Inferior parietal cortex (tissue), 1 donor: ENCODE measurements around the gene C5orf58.
A peak's percentile ranks its signal among the peaks of the same experiment; 100 is the strongest.

Experiments
- DNase-seq: peaks from one replicate; pipeline ENCODE4 v3.0.0-alpha.2; 2016; ENCODE audit errors: extremely low spot score

Gene C5orf58

DNA sequence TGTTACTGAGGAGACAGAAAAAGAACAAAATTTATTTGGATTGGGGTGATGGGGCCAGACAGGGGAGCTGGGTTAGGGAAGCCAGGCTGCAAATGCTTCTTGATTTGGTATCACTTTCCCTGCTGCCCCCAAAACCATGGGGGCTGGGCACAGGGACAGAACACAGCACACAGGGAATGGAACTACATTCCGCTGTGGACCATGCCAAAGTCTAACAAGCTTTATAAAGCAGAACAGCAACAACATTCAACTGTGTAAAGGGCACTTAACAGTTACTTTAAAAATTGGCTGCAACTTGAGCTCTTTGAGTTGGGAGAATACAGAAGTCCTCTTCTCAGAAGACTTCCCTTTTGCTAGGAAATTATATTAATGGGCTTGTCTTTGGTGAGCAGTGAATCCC, 23.8 kb downstream of the C5orf58 start:
- DNase-seq, result no peak

DNA sequence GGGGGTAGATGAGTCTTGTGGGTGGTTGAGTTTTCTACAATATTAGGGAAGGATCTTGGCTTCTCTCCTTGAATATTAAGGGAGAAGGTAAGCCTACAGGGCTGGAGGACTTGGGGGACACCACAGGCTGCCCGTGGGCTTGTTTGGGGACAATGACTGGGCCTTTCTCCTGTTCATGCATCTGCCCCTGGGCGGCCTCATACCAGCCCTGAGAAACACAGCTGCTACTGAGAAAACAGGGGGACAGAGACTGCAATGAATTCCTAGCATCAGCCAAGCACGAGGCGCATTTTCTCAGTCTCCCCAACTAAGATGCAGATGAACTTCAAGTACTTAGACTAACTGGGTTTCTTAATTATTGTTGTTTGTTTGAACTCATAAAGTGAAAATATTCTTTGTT, 24.6 kb downstream of the C5orf58 start:
- no peak for DNase-seq

DNA sequence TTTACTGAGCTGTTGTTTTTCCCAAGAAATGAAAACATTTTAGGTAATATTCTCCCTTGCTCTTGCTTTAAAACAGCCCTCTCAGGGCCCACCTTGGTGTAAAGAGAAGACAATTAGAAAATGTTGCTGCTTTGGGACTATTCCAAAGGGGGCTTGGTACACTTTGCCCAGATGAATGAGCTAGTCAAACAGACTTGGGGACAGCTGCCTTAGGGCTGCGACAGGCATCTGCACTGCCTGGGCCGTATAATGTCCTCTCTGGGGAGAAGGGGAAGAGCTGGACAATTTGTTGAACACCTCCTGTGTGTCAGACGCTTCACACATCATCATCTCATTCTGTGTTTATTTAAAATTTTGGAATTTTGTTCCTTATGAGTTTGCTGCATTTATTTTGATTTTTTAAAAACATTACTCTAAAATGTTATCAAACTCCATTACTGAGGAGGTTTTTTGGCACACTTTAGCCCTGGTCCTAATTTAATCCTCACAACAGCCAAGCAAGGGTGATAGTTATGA, 28.8 kb downstream of the C5orf58 start:
- no peak for DNase-seq

DNA sequence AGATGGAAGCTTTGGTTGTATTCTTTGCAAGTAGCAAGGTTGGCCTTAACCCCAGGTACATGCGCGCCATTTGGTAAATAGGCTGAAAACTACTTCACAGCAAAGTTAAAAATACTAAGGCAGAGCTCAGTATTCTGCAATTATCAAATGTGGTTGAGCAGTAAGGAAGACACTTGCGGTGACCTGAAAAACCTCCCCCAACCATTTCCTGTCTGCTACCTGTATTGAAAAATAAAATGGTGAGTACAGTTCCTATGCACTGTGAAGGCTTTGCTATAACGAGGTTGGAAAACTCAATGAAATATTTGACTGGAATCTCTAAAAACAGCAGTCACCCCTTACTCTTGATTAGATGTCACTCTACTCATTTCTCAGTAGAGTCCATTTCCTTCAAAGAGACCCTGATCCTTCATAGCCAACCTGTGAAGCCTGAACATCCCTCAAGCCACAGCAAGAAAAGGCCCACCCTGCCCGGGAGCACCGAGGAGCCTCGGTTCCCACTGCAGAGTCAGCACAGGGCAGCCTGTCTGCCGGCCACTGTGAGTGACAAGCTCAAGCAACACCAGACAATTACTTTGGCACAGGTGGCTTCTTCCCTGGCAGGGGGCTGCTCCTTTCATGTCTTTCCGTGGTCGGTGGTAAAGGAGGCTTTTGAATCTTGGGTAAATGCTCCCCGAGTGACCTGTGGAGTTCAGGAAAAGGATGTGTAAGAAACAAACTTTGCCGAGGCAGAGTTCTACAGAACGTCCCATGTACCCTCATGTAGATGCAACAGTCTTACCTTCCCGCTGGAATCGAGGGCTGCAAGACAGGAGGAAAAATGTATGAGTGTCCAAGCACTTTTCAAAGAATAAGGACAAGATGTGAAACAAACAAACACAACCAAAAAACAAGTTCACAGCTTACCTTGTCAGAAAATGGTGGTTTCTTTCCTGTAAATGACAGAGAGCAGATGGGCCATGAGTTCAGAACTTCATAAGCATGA, 29.6 kb downstream of the C5orf58 start:
- DNase-seq, result no peak

DNA sequence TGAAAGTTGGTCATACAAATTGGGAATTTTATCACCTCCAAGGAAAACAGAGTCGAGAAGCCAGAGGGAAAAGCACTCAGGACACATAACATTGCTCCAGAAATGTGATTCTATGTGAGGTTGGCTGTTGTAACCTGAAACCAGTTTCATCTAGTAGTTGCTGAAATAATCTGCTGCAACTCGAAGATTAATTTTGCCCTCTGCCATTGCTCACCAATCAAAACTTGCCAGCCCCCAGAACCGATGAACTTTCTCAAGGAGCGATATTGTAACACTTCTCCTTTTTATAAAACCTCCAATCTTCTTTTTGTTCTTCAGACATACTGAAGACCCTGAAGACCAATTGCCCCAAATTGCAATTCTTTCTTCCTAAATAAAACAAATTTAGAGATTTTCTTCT, 31.1 kb downstream of the C5orf58 start:
- DNase-seq, result no peak

DNA sequence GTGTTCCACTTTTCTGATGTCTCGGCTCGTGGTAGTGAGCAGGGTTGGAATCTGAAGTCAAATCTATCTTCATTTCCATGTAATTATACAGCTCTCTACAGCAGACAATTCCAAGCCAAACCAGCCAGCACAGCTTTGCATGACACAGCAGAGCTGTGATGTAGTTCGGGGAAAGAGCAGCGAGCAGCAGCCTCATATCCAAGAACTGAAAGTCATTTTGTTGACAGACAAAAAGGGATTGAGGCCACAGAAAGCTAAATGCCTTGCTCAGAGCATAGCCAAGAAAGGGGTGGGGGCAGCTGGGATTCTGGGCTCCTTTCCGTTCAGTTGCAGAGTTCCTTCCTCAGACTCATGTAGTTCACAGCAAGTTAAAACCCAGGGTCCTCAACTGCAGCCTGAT, 32.7 kb downstream of the C5orf58 start:
- peak; percentile 84 for DNase-seq

DNA sequence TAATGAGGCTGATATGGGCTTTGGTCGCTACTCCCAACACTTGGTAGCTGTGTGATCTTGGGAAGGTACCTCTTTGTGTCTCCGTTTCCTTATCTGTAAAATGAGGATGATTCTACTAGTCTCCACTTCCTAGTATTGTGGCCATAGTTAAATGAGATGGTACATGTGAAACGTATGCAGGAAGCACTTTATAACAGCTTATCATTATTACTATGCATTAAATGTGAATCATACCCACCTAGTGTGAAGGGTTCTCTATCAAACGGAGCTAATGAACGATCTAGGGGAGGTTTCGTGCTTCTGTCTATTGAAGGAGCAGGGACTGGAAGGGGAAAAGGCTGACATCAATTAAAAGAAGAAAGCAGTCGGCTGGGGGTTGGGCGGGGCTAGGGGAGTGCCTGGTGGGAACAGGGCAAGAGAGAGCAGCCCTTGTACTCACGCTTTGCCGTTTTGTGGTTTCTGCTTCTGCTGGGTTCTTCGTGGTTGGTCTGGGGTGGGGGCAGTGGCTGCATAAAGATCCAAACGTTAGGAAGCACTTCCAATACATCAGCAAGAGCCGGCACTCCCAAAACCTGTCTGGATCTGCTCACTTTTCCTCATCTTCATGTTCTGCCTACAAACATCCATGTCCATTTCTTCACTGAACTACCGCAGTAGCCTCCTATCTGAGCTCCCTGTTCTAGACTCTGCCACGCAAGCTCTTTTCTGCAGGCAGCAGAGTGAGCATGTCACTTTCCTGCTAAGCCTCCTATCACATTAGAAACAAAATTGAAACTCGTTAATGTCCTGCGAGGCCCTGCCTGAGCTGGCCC, 34.0 kb downstream of the C5orf58 start:
- DNase-seq, result no peak

DNA sequence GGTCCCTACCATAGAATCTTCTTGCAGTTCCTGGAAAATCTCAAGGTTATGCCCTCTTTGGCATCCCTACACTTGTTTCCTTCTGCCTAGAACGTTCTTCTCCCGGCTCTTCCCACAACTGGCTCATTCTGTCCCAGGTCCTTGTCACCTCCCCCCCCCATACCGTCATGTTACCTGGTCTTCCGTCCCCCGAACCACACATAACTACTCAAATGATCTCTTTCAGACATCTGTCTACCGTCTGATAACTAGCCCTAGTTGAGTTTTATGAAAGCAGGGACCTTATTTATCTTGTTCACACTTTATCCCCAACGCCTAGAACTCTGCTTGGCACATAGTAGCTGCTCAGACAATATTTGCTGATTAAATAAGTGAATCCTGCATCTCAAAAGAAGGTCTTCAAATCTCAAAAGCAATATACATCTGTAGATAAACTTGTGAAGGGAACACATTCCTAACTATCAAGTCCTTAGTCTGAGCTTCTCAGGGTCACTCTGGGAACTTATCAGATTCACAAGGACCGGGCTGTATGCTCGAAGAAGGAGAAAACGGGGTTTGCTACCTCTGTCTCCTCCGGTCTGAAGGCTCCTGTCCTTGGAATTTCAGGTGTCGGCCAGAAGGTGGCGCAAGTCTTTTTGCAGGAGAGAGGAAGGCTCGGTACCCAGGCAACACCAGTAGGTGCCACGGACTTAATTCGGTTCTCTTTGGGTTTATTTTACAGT, 34.8 kb downstream of the C5orf58 start:
- peak; percentile 89 for DNase-seq

DNA sequence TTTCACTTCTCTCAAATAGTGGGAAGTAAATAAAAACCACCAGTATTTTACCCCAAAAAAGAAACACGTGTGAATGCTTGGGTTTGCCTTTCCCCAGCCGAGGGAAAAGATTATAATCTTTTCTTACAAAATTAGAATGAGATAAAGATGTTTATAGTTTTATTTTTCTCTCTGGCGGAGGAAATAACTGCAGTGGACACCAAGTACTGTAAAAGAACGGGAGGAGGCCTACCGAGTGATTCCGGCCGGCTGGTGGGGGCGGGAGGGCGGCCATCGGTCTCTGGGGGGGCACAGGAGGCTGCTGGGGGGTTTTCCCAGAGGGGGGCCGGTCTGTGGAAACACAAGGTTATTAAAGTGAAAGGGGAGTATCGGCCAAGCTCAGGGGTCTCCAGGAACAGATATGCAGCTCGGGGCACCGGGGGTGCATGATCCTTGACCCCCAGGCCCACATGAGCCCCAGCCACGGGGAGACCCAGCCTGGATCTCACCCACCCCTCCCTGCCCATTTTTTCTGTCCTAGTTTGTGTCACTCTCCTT, 35.4 kb downstream of the C5orf58 start:
- no peak for DNase-seq

DNA sequence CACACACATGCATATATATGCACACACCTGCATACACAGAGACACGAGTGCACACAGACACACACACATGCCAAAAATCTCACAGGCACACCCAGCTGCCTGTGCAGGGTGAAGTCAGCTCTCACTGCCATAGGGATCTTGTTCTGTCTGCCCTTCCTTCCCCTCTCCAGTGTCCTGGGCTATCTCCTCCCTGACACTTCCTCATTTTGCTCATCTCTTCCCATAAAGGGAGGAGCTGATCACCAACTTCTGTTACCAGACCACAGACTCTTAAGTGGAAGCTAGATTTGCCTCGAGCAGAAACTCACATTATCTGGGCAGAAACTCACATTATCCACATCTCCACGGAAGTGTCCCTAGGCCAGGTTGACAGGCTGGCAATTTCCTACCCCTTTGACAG, 36.1 kb downstream of the C5orf58 start:
- peak; percentile 40 for DNase-seq

DNA sequence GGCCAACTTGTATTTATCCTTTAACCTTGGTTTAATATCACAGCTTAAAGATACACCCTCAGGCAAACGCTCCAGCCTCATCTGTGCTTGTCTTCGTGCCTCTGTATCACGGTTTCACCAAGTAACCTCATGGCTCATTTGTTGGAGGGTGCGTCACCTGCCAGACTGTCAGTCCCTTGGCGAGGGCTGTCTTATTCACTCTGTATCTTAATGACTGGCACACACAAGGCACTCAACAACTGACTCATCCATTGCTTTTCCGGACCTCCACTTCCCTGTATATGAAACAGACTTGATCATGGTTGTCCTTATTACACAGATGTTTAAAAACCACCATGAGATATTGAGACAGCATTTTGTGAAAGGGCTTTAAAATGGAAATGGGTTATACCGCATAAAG, 36.8 kb downstream of the C5orf58 start:
- no peak for DNase-seq

DNA sequence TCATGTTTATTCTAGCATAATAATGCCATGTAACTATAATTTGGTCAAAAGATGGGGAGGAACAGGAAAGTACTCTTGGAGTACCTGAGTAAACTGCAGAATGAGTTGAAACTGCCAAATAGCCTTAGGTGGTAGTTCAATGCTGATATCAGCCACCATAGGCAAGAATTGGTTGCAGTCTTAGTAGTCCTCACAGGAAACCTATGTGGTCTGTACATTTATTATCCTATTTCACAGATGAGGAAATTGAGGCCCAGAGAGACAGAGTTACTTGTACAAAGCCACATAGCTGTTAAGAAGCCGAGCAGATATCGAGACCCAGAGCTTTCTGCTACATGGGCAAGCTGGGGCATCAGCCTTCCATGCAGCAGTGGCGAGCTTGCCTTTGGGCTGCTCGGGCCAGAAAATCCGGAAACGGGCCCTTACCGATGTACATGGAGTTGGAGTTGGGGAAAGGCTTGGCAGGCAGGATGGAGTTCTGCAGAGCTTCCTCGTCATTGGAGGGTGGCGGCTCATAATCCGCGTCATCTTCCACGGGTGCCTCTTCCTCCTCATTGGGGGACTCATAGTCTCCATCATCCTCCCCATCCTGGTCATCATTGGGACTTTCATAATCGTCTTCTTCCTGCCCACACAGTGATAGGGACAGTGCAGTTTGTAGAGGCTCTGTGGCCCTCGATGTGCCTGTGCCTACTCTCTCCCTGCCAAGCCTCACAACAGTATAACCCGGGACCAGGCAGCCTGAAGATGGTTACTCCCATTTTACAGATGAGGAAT, 37.7 kb downstream of the C5orf58 start:
- DNase-seq, result no peak

DNA sequence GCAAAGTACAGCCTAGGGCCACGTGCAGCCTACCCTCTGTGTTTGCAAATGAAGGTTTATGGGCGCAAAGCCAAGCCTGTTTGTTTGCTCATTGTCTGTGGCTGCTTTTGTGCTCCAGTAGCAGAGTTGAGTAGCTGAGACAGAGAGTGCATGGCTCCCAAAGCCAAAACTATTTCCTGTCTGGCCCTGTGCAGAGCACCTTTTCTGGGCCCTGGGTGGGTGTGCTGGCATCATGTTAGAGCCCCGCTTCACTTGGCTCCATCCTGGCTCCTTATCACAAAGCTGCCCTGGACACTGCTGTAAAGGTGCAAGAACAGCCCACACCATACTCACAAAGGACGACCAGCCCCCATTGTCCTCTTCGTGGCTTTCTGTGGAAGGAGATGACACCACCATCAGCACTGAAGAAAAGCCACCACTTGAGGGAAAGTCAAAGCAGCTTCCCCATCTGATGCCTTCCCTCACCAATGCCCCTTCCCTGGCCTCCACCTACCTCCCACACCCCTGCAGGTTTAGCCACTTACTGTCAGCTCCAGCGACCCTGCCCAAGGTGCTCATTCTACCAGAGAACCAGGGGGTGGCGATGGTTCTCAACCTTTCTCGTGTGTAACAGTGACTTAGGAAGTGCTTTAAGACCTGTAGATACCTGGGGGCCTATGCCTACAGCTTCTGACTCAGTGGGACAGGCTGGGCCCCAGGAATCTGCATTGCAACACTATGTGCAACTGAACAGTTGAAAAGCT, 41.4 kb downstream of the C5orf58 start:
- DNase-seq, result peak; percentile 27

DNA sequence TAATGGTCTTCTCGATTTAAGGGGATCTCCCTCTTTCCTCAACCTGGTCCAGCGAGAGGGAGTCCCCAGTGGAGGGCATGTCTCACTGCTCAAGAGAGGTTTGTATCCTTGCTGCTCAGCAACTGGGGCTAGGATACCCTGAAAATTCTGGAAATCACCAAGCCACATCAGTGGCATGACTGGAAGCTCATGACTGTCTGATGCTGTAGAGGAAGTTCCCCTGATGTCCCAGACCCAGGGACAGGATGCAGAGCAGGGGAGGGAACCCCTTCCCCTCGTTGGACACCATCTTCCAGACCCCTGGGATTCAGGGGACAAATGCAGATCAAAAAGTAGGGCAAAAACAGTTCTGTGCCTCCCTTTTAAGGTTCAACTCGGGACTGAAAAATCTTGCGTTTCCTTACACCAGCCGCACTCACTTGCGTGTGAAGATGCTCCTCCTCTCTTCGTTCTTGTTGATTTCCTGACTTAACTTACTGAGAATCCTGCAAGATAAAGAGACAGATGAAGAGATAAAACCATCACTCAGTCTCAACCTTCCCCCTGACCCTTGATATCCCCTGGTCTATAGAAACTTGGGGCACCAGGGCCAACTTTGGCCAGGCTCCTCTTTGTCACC, 42.7 kb downstream of the C5orf58 start:
- no peak for DNase-seq

DNA sequence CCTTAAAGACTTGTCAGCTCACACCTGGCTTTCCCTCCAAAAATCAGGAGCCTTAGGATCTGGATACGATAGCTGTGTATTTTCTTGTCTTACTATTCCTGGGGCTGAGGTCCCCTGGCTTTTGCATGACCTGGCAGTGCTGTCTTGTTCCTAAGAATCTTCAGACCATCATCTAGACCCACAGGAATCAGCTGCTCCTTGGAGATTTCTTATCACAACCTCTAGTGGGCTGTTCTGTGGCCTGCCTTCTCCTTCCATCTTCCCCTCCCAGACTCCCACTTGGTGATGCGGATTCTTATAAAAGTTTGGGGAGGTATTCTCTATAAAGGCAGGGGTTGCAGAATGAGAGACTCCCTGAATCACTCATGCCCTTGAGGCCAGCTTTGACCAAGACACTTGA, 43.4 kb downstream of the C5orf58 start:
- no peak for DNase-seq

DNA sequence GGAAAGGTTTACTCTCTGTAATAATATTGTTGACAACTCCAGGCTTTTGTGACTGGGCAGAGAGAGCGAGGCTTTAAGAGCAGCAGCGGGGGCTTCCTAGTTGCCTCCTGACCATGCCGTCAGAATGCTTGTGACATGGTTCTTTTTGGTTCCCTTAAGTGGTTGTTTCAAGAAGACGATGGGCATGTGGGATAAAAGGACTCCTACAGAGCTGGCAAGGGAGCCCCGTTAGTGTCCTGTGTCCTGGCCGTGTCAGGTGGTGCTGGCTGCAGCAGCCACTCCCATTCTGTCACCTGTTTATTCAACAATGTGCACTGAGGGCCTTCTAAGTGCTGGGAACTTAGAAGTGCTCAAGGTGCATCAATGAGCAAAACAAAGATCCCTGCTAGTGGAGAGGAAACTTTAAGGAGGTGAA, 45.1 kb downstream of the C5orf58 start:
- DNase-seq, result no peak

DNA sequence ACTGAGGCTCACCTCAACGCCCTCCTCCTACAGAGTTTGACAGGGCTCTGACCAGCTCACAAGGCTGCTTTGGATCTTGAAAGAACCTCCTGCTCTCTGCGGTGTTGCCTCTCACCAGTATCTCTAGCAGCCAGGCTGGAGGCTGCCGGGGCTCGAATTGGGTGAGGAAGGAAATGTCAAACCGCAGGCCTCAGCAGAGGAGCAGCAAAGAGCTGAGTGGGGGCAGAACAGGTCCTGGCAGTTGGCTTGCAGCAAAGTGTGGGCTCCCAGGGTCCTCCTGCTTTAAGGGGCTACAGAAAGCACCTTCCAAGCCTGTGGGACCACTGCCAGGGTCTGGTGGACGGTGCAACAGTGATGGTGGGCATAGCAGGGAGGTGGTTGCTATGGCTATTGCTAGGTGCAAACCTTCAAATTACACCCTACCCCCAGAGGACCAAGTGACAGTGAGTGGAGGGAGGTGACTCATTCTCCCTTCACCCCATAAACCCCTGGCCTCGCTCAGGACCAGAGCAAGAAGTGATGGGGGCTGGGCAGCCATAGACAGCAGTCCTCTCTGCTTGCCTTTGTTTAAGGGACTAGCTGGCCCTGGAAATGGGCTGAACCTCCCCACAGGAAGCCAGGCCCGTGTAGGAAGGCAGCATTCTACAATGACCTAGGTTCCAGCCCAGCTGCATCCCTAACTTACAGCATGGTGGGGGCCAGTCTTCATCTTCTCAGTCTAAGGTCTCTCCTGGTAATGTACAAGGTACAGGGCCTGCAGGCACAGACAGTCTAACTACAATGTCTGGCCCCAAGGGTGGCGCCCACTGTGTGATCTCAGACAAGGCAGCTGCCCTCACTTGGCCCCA, 46.0 kb downstream of the C5orf58 start:
- no peak for DNase-seq

DNA sequence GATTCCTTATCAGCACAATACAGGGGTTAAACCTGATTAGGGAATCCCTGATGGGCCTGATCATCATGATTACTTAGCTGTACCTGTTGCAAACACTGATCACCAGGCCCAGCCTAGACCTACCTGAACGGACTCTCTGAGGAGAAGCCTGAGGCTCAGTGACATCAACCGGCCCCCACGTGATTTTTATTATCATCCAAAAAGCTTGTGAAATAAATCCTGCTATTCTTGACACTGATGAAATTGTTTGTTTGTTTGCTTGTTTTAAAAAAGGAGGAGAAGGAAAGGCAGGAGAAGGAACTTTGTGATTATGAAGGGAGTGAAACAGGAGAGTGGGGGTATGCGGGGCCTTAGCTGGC, 46.7 kb downstream of the C5orf58 start:
- no peak for DNase-seq

DNA sequence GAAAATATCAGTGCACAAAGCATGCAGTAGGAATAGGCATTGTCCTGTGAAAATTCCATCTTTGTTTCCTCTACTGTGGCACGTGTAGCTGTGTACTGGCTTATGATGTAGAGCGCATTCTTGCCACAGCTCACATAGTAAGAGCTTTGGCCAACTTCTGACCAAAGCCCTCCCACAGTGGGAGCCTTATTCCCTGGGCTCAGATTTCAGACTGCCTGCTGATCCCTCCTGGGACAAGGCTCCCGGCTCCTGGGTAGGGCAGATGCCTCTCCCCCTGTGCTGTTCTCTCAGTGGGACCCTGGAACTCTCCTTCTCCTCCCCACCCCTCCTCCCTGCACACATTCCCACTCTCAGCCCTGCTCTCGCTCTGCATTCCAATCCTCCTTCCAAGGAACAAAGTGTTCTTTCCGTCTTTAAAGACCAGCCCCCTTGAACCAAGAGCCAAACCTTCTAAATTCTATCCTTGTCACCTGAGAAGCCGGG, 47.3 kb downstream of the C5orf58 start:
- no peak for DNase-seq
